Measurements from ENCODE around the gene RAB6B.
"Not testable (repeated sequence)": the region's sequence is repeated elsewhere in the genome, so short reads cannot be mapped to it uniquely, and the experiment has no call there.

Gene RAB6B

GRCh38 chr3:133804896-133805295 lies 90.8 kb downstream of the RAB6B start:
- DNase-seq = no peak

DNA sequence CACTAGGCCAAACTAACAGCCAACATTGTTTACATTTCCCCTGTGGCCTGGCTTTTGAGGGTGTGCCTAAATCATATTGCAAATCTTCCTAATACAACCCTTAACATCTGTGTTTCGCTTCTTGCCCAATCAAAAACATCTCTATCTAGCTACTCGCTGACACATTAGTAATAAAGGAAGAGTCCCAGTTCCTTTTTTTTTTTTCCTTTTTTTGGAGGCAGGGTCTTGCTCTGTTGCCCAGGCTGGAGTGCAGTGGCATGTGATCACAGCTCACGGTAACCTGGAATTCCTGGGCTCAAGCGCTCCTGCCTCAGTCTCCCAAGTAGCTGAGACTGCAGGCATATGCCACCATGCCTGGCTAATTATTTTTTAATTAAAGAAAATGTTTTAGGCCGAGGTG lies 92.2 kb downstream of the RAB6B start:
- no peak for DNase-seq

DNA sequence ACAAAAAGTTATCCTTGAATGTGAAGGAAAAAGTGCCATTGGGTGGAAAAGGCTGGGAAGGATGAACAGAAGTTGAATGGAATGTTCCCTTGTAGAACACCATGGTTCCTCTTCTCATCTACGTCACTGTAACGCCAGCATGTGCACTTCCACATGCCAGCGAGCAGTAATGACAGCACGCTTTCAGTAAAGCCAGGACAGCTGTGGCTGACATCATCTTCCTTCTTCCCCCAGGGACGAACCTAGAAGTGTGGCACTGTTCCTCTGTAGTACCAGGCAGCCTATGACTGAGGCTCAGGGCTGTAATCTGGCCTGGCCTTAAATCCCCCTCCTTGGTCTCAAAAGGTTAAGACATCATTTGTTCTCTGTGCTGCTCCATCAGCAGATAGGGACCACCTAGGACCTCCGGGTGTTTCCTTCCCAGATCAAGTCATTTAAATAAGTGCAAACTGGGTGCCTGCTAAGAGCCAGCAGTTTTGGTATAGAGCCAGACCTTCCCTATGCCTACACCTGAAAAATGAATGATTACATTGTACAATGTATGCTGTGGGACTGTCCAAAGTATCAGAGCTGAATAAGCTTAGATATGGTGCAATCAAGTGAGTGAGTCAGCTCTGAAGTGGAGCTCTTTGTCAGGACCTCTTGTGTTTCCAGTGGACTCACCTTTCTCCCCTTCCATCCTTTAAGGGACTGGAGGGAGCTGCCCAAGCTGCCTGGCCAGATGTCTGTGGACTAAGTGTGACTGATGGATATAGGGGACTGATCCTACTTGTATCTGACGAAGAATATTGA lies 95.7 kb downstream of the RAB6B start:
- DNase-seq = no peak

GRCh38 chr3:133797396-133798105 lies 98.1 kb downstream of the RAB6B start:
- no peak for DNase-seq

GRCh38 chr3:133792171-133792763 lies 103.4 kb downstream of the RAB6B start:
- no peak for DNase-seq

DNA sequence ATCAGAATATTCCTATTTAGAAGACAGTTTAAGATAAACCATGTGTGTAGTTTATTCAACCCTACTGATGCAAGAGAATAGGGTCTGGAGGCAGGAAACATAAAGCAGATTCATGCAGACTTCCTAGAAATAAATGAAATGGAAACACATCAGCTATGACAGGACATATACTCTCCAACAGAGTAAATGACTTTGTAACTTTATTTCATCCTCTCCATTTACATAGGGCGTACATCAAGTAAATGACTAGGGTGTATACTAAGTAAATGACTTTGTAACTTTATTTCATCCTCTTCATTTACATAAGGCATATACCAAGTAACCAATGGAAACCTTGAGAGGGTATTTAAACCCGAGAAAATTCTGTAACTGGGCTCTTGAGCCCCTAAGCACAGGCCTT lies 107.7 kb downstream of the RAB6B start:
- DNase-seq = no peak

DNA sequence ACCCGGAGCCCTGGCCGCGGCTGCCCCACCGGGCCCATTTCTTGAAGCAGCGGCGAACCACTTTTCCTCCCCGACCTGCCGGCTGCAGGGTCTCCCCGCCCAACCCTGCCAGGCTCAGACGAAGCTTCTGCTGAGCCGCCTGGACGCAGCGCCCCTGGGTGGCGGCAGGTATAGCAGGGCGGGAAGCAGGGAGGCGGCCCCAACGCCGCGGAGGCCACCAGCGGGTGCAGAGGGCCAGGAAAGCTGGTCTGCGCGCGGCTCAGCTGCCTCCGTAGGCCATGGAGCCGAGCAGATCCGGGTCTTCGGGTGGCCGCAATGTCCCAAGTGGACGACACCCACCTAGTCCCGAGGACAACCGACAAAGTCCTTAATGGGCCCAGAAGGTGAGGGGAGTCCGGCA lies 111.9 kb downstream of the RAB6B start:
- DNase-seq = no peak

DNA sequence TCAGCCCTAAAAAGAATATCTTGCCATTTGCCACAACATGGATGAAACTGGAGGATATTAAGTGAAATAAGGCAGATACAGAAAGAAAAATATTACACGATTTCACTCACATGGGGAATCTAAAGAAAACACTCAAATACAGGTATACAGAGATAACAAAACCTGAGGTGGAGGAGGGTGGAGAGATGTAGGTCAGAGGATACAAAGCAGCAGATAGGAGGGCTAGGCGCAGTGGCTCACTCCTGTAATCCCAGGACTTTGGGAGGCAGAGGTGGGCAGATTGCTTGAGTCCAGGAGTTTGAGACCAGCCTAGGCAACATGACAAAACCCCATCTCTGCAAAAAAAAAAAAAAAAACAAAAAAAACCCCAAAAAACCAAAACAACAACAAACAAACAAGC lies 113.2 kb downstream of the RAB6B start:
- no peak for DNase-seq

DNA sequence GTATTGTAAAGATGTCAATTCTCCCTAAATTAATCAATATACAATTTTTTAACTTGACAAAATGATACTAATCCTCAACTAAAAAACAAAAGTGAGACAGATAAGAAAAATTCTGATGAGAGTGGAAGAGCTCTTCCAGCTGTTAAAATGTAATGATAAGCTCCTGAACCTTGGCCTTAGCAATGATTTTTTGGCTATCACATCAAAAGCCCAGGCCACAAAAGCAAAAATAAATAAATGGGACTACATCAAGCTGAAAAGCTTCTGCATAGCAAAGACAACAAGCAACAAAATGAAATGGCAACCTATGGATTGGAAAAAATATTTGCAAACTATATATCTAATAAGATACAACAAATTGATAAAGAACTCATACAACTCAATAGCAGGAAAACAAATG lies 114.1 kb downstream of the RAB6B start:
- DNase-seq = no peak

GRCh38 chr3:133780756-133781155 lies 114.9 kb downstream of the RAB6B start:
- DNase-seq = not testable (repeated sequence)

GRCh38 chr3:133779626-133780203 lies 116.0 kb downstream of the RAB6B start:
- no peak for DNase-seq

DNA sequence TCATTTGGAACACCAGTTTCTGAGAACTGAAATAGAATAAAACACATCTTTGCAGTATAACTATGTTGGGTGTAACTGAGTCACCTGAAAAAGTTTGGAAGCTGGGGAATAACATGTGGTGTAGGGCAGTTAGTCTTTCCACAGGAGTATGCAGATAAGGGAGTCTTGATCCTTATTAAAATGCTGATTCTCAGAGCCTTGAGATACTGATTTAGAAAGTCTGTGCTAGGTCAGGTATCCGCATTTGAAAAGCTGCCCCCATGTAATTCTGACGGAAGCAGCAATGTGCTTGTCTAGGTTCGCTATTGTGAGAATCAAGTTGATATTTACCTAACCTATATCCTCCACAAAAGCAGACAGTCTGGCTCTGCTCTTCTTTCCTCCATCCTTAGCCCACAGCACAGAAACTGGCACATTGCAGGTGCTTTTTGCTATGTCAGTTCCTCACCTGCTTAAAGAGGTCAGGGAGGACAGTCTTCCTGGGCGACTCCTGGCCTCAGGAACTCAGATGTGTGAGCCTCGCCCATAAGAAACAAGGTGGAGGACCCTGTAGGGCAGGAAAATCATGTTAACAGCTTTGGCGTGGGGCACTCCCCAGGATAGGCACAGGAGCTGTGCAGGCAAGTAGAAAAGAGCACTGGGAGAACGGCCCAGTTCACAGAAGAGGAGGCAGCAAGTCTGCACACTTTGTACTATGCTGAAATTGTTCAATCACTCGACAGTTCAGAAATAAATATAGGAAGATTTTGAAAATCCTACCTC lies 117.7 kb downstream of the RAB6B start:
- DNase-seq = no peak

DNA sequence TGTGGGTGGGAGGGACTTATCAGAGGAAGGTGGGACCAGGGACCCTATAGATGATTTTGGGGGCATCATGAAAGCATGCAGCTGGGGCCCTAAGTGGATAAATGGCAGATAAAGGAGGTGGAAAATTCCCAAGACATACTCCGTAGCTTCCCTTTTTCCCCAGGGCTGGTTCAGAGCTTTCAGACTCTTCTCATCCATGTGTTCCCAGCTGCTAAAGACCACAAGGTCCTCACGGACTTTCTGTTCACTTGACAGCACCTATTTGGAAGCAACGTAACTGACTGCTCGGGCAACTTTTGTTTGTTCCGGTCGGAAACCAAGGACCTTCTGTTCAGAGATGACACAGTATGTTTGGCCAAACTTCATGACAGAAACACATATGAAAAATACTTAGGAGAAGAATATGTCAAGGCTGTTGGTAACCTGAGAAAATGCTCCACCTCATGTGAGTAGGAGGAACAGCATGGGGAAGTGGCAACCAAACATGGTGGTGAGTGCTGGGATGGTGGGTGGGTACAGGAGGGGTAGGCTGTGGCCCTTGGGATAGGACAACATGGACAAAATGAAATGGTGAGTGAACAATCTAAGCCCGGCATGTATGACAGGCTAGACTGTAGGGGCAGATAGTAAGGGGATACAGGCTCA lies 118.8 kb downstream of the RAB6B start:
- no peak for DNase-seq

GRCh38 chr3:133775835-133776234 lies 119.8 kb downstream of the RAB6B start:
- no peak for DNase-seq

DNA sequence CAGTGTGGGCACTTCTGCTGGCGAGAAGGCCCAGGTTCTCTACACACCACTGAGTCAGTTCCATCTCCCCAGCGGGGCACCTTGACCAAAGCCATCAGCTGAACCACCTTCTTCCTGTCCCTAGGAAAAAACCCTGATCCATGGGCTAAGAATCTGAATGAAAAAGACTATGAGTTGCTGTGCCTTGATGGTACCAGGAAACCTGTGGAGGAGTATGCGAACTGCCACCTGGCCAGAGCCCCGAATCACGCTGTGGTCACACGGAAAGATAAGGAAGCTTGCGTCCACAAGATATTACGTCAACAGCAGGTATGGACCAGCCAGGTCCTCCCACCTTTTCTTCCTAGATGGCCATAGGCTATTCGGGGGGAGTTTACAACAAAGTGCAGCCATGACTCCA lies 120.4 kb downstream of the RAB6B start:
- DNase-seq = no peak
